ENCODE data around the gene TCP11X2.
"Not testable (repeated sequence)": the region's sequence is repeated elsewhere in the genome, so short reads cannot be mapped to it uniquely, and the experiment has no call there.

TCP11X2 gene

GRCh38 chrX:102471762-102472220 lies at the start of gene TCP11X2:
TSS of gene TCP11X2 (minus strand) at chrX:102471812.
- DNase-seq (ENCODE audit: low read depth in 3 of 3), result not testable (repeated sequence)

GRCh38 chrX:102517326-102517725 lies 45.7 kb upstream of the TCP11X2 start:
- no peak for DNase-seq (ENCODE audit: low read depth in 3 of 3)

- peak; percentile 13 to 61 (median 21) for DNase-seq (ENCODE audit: low read depth in 3 of 3)
Measured at GRCh38 chrX:102515975-102516941, 44.6 kb upstream of the TCP11X2 start, which contains the start of gene TMSB15A. TSS of gene TMSB15A (minus strand) at chrX:102516739.

- no peak for DNase-seq (ENCODE audit: low read depth in 3 of 3)
Measured at GRCh38 chrX:102514536-102514935, 42.9 kb upstream of the TCP11X2 start.

- no peak for DNase-seq (ENCODE audit: low read depth in 3 of 3)
Measured at GRCh38 chrX:102498732-102499131, 27.1 kb upstream of the TCP11X2 start.

GRCh38 chrX:102491766-102492165 lies 20.2 kb upstream of the TCP11X2 start:
- DNase-seq (ENCODE audit: low read depth in 3 of 3), result no peak

GRCh38 chrX:102478765-102479164 lies 7.2 kb upstream of the TCP11X2 start:
- not testable (repeated sequence) for DNase-seq (ENCODE audit: low read depth in 3 of 3)

- not testable (repeated sequence) for DNase-seq (ENCODE audit: low read depth in 3 of 3)
Measured at GRCh38 chrX:102470215-102470614, 1.4 kb downstream of the TCP11X2 start.

GRCh38 chrX:102458615-102459014 lies 13.0 kb downstream of the TCP11X2 start:
- not testable (repeated sequence) for DNase-seq (ENCODE audit: low read depth in 3 of 3)

GRCh38 chrX:102439908-102440307 lies 31.7 kb downstream of the TCP11X2 start, which contains the start of gene NXF2B:
TSS of gene NXF2B (minus strand) at chrX:102440008. CDS start at chrX:102380036, 59,972 bp downstream.
- not testable (repeated sequence) for DNase-seq (ENCODE audit: low read depth in 3 of 3)

- not testable (repeated sequence) for DNase-seq (ENCODE audit: low read depth in 3 of 3)
Measured at GRCh38 chrX:102414493-102414892, 57.1 kb downstream of the TCP11X2 start.

All from stimulated activated CD4-positive, alpha-beta T cell treated with anti-CD3 and anti-CD28 coated beads, TNF-alpha, amount 100 ng/mL, for 24 hours (primary cell).